HG03039 (cell line): Measurements from ENCODE around the gene CSF1R.
"Not testable (repeated sequence)": the region's sequence is repeated elsewhere in the genome, so short reads cannot be mapped to it uniquely, and the experiment has no call there.

Experiments used
- ATAC-seq: cut with Tn5 transposase; IDR thresholded peaks from one replicate; pipeline ENCODE4 v1.9.1; 2021; ENCODE audit warnings: mild to moderate bottlenecking, moderate library complexity; ENCODE audit not compliant: unreplicated experiment

CSF1R gene

DNA sequence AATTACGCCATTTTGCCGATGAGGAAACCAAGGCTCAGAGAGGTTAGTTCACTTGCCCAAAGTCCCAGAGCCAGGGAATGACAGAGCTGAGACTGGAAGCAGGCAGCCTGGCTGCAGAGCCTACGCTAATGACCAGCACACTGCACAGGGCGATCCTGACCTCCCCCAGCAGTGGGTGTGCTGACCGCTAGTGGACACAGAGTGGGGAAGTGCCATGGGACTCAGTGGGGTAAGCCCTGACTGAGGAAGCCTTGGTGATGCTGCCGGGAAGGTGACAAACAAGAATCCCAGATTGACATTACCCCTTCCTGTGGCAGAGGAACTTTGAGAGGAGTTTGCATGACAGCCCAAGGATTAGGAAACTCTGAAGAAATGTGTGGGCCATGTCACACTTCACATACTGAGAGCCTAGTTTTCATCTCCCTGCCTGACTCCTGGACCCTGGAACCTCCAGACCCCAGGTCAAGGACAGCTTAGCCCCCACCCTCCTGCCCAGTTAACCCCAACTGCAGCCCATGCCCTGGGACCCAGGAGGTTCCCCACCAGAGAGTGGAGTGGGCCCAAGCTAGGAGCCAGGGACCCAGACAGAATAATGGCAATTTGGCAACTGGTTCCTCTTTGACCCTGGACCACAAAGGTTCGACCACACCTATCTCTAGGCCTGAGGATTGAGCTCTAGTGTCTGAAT, 19.7 kb upstream of the CSF1R start:
- ATAC-seq, result no peak

DNA sequence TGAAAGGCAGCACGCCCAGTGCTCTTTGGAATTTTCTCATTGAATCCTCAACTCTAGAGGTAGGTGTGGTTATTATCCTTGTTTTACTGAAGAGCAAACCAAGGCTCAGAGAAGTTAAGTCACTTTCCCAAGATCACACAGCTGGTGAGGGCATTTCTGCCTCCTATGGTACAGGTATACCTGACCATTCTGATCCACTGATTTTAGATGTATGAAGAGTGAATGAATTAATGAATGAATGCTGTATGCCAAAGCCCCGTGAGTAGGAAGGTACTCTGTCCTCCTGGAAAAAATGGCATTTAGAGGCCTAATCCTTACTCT, 18.2 kb upstream of the CSF1R start:
- ATAC-seq, result no peak

DNA sequence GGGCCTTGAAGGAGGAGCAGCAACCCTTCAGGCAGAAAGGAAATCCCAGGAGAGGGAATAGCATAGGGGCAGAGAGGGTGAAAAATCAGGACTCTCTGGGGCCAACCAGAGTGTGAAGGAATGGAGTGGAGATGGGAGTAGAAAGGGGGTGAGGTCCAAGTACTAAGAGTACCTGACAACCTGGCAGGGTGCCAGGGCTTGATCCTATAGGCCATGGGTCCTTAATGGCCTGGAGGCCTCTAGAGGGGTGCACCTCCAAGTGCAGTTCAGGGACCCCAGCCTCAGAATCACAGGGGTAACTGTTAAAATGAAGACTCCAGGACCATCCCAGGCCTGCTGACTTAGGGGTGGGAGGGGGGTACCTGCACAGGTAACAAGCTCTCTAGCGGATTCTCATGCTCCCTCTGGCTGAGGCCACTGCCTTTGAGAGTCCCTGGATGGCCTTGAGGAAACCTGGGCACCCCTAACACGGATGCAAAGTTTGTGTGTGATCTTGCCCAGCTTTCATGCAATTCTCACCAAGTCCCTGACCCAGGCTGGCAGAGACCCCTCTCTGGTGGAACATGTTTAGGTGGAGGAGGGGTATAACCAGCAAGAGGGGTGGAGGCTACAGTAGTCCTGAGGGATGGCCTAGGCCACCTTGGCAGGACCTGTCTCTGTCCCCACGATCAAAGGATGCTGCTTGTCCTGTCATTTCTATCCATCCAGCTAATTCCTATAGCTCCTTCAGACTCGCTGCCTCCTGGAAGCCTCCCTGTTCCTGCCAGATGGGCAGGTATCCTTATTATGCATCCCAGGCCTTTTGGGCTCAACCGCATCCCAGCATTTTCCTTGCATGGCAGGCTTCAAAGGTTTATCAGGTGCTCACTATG, 17.6 kb upstream of the CSF1R start:
- no peak for ATAC-seq

DNA sequence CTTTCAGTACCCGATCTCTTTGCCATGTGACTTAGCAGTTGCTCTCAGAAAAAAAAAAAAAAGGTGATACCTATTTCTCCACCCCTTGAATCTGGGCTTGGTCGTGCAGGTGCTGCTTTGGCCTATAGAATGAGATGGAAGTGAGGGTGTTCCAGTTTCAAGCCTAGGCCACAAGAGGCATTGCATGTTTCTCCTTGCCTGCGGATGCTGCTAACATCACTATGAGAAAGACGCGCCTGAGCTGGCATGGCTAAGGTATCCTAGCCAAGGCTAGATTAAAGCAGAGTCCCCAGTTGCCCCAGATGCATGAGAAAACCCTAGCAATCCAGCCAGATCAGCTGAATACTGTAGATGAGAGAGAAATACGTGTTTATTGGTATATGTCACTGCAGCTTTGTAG, 14.7 kb upstream of the CSF1R start:
- ATAC-seq, result no peak

DNA sequence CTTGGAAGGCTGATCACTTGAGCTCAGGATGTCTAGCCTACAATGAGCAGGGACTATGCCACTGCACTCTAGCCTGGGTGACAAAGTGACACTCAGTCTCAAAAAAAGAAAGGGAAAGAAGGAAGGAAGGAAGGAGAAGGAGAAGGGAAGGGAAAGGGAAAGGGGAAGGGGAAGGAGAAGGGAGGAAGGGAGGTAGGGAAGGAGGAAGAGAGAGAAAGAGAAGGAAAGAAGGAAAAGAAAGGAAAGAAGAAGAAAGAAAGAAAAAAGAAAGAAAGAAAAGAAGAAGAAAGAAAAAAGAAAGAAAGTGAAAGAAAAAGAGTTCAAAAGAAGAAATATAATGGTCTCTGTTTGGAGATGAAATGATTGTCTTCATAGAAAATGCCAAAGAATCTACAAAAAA, 10.8 kb upstream of the CSF1R start:
- no peak for ATAC-seq

DNA sequence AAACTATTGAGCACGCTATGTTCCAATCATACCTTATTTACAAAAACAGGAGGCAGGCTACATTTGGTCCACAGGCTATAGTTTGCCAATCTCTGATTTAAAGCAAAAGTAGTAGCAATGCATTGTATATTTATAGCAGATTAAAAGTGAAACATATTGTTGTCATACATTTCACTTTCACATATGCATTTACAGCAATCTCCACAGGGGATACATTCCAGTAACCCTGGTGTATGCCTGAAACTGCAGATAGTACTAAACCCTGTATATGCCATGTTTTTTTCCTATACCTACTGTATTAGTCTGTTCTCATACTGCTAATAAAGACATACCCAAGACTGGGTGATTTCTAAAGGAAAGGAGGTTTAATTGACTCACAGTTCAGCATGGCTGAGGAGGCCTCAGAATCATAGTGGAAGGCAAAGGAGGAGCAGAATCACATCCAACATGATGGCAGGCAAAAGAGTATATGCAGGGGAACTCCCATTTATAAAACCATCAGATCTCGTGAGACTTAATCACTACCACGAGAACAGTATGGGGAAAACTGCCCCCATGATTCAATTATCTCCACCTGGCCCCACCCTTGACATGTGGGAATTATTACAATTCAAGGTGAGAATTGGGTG, 5.9 kb upstream of the CSF1R start:
- ATAC-seq, result no peak

DNA sequence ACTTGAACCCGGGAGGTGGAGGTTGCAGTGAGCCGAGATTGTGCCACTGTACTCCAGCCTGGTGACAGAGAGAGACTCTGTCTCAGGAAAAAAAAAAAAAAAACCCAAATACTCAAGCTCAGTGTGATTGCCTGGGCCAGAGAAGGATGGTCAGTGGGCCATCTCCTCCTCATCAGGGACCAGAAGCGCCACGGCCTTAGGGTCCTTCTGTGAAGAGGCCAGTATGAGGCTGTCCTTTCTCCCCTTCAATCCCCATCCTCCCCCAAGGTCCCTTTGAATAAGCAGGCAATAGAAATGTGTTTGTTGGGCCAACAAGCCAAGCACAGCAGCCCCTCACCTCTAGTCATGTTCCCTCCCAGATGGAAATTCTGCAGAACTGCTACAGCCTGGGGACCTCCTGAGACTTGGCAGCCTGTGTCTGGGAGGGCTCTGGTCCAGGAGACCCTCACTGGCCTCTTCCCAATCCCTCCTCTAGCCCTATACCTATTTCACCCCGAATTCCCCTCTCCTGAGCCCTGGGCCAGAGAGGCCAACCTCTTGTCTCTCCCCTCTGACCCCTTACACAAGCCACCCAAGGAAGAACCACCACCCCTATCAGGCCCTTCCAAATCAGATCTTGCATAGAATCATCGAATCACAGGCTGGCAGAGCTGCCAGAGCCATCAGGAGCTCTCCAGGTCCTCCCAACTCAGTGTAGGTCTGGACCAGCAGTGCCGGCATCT, 1.0 kb downstream of the CSF1R start:
- ATAC-seq, result no peak

DNA sequence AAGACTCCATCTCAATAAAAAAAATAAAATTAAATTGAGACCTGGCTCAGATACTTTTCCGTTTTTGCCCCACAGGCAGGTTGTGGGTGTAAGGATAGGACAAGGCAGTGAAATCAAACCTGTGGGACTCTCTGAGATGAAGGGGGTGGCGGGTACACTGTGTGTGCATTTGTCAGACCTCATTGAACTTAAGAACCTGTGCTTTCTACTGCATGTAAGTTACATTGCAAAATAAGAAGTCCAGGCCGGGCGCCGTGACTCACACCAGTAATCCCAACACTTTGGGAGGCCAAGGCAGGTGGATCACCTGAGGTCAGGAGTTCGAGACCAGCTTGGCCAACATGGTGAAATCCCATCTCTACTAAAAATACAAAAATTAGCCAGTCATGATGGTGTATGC, 1.6 kb downstream of the CSF1R start:
- not testable (repeated sequence) for ATAC-seq

DNA sequence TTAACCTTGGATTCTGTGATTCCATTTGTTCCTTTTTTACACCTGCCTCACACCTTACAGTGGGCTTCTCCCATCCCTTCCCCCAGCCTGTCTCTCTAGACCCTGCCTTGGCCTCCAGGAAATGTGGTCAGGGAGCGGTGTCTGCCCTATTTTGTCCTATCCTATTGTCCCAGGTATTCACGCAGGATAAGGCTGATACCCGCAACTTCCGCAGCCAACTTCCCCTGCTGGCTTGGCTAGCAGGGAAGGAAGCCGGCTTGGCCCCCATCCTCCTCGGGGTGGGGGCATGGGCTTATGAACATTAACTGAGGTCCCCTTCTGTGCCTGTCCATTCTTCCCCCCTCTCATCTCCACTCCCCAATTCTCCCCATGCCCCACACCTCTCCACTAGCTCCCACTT, 3.5 kb downstream of the CSF1R start:
- ATAC-seq, result no peak

DNA sequence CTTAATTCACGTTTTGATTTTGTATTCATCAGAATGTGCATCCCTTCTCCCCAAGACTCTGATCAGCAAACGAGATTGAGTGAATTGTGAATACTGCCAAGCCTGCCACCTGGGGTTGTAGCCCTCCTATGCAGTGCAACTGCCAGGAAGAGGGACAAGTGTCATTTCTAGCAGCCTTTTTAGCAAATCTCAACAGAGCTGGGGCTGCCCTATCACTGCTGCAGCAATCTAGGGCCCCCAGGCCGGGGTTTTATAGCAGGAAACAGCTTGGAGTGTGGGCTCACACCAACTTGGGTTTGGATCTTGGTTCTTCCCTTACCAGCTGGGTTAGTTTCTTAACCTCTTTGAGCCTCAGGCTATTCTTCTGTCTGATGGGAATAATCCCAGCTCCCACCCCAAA, 4.0 kb downstream of the CSF1R start:
- no peak for ATAC-seq

DNA sequence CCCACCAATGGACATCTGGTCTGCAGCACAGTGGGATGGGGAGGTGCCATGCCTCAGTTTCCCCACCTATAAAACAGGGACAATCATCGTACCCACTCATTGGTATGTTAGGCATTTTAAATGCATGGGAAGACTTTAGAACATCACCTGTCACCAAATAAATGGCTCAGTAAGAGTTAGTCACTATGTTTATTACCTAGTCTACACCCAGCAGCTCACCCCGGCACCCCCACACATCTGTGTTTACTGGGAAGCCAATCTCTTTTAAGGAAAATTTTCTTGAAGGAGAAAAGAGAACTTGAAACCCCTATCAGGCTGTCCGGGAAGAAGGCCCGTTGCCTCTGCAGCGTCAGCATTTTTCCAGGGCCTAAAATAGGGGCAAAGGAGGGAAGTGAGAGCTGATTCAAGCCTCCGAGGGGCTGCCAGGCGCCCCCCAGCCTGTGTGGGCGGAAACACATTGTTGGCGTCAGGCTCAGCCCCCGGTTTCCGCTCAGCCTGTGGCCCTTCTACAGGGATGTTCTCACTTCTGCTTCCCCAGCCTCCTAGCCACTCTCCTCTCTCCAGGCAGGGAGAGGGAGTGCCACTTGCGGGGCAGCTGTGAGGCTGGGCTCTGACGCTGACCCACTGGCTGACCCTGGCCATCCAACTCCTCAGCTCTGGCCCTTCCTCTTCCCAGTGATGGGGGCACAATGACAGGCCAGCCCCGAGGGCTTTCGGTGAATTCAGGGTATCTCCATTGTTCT, 4.6 kb downstream of the CSF1R start:
- peak; percentile 69 for ATAC-seq

DNA sequence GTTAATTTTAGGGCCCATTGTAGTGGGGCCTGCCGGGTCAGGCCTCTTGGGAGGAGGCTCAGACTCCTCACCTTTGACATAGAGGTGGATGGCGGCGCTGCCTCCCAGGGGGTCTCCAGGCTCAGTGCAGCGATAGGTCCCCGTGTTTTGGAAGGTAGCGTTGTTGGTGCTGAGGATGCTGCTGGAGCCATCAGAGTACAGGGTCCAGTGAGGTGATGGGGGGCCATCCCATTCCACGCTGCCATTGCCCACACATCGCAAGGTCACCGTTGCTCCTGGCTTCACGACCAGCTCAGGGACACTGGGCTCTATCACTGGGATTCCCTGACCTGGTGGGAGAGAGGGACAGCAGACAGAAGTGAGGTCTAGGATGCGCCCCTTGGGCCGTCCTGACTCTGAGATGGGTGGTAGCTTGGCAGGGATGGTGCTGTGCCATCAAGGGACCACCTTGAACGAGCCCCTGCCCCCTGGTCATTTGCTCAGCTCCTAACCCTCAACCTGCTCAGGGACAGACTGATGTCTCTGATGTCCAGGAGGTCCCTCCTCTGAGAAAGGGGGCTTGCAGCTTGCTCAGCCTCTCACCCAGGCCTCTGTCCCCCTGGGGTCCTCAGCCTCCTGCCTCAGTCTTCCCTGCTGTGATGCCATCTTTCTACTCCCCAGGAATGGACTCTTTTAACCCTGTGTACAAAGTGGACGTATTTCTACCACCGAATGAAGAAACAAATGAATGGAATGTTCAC, 5.5 kb downstream of the CSF1R start:
- no peak for ATAC-seq

DNA sequence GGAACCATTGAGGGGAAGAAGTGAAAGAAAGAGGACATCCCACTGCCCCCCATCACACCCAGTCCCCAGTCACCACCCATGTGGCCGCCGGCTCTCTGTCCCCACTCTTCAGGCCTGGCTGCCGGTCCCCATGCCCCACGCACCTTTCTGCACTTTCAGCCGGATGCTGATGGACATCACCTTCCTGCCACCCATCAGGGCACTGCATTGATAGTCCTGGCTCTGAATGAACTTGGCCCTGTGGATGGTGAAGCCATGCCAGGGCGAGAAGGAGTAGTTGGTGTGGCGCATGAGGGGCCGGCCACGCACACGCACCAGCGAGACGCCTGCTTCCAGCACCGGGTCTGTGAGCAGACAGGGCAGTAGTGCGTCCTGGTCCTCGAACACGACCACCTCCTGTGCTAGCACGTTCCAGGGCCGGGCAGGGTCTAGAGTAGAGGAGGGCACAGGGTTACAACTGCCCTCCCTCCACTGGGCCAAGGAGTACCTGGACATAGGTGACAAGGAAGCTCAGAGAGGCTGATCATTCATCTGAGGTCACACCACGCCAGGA, 6.4 kb downstream of the CSF1R start:
- ATAC-seq, result no peak

DNA sequence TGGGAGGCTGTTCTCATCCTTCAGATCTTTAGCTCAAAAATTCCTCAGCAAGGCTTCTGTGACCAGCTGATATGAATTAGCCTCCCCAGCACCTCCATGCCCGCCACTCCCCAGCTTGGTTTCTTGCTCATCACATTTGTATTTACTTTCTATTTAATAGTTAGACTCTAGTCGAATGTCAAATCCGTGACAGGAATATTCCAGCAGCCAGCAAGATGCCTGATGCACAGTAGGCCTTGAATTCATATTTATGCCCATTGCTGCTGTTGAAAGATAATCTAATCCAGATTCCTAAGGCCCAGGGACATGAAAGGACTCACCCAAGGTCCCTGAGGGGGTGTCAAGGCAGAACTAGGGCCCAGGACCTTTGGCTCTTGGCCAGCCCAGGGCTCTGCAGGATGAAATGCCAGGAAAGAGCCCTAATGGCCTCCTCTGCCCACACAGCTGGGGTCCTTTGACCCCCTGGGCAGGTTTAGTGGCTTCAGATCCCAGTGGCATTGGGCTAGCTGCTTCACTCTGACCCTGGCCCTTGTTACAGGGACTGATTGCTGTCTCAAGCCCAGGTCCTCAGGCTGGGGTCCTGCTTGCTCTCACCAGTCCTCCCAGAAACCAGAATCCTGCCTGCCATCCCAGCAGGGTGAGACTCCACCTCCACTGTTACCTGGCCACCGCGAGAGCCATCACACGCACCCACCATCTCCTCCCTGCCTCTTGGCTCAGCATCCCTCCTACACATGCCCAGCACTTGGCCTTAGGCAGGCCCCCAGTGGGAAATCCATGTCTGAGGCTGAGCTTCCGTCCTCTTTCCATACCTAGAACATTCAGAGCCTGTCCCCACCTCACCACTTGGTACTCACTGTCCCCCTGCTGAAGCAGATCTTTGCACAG, 7.3 kb downstream of the CSF1R start:
- no peak for ATAC-seq

DNA sequence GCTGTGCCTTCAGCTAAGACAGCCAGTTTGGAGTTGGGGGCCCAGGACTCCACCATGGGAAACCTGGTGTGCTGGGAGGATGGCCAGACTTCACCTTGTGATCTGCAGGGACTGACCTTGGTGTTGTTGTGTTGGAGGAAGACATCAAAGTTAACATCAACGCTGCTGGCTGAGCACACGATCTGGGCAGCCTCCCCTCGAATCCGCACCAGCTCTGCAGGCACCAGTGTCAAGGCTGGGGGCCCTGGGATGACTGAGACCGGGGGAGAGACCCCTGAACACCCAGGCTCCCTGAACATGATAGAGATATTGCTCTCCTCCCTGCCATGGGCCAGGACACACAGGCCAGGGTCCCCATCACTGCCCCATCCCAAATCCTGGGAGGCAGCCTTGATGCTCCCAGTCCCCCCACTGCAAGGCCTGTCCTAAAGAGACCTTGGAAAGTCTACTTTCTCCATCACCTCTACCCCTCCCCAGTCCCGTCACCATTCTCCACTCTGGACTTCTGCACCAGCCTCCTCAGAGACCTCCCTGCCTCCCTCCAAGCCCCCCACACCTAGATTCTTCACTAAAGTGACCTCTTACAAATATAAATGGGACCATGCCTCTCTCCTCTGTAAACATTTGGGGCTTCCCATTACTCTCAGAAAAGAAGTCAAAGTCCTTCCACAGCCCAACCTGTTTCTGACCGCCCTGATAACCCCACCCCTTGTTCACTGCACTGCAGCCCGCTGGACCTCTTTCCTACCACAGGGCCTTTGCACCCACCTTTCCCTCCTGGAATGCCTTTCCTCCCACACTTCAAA, 8.2 kb downstream of the CSF1R start:
- ATAC-seq, result no peak

DNA sequence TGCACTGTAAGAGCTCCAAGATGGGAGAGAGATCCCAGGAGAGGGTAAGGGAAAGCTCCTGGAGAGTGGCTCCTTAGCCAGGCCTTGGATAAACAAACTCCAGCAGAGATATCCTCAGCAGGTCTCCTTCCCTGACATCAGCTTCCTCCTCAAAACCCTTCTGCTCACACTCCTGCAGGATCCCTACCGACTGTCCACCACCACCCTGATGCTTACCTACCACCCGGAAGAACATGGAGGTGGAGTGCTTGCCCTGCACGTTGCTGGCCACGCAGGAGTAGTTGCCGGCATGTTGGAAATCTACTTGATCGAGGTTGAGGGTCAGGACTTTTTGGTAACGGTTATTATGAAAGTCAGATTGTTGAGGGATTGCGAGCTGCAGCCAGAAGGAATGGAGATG, 9.3 kb downstream of the CSF1R start:
- ATAC-seq, result no peak

DNA sequence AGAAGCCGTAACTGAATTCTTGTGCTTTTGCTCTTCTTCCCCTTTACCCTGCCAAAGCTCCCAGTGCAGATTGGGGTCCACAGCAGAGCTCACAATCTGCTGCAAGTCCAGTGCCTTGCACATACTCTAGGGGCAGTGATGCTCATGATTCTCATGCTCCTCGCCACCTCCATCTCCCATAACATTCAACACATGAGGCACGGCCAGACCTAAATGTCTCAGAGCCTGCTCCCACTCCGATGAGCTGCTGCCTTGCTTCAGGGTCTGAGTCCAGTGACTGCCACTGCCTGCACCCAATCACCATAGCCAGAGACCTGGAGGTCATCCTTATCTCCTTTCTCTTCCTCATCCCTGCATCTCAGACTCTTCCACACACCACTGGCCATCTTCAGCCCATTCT, 10.5 kb downstream of the CSF1R start:
- ATAC-seq, result no peak

DNA sequence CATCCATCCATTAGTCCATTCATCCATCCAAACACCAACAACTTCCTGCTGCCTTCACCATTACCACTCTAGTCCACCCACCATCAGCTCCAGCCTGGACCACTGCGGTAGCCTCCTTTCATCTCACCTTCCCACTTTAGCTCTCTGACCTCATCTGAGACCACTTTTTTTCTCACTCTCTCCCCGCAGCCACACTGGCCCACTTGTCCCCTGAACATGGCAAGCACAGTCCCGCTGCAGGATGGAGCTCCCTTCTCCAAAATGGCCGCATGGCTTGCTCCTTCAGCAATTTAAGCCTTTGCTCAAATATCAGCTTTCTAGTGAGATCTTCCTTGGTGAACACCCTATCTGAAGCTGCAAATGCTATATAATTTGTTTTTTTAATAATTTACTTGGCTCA, 11.1 kb downstream of the CSF1R start:
- ATAC-seq, result no peak
